Epithelial cell of esophagus (primary cell): ENCODE results near the gene TUBA8.

ENCODE experiments used
- DNase-seq: peaks from one replicate; pipeline ENCODE4 v3.0.0; 2010; ENCODE audit warnings: low read depth
- H3K4me3 ChIP-seq: 2 replicates; pipeline ENCODE4 v1.5.1; 2011; ENCODE audit warnings: mild to moderate bottlenecking, low read length, control low read depth
- CTCF ChIP-seq: IDR thresholded peaks from 2 replicates; pipeline ENCODE4 v1.5.1; 2011; ENCODE audit warnings: low read depth, mild to moderate bottlenecking, low read length, control low read depth, inconsistent platforms; ENCODE audit not compliant: insufficient read depth; ENCODE audit errors: missing control alignments

Gene TUBA8

DNA sequence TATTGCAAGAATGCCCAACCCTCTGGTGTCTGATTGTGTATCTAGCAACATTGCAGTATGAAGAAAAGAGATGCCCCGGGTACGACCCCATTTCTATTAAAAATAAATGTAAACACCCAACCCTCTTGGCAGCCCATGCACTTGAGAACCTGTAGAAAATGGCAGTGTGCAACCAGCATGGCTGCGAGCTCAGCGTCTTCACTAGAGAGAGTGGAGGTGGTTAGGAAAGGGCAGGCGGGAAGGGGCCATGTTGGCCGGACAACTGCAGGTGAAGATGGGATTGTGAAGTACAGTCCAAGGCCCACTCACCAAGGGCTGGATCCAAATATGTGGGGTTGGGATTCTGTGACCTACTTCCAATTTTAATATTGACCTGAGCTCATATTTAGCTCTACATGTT lies 16.9 kb upstream of the TUBA8 start:
- no peak for TF ChIP-seq CTCF
- no peak overlapping the region for H3K4me3 ChIP-seq
- no peak for DNase-seq

- H3K4me3 ChIP-seq = no peak overlapping the region
- TF ChIP-seq CTCF = no peak
- DNase-seq = no peak
Observed at GRCh38 chr22:18095101-18095805, 15.4 kb upstream of the TUBA8 start.

- no peak for DNase-seq
- TF ChIP-seq CTCF = no peak
- no peak overlapping the region for H3K4me3 ChIP-seq
Observed at GRCh38 chr22:18096823-18097222, 13.8 kb upstream of the TUBA8 start.

GRCh38 chr22:18100781-18101180 lies 9.8 kb upstream of the TUBA8 start:
- no peak for TF ChIP-seq CTCF
- no peak for DNase-seq
- no peak overlapping the region for H3K4me3 ChIP-seq

- DNase-seq = no peak
- no peak for TF ChIP-seq CTCF
- H3K4me3 ChIP-seq = no peak overlapping the region
Observed at GRCh38 chr22:18101536-18101935, 9.1 kb upstream of the TUBA8 start.

GRCh38 chr22:18103527-18104269 lies 6.9 kb upstream of the TUBA8 start:
- H3K4me3 ChIP-seq = no peak overlapping the region
- no peak for DNase-seq
- TF ChIP-seq CTCF = no peak
